GM18511 (cell line): ENCODE results near the gene WDR38.

ENCODE experiments used
- ATAC-seq: cut with Tn5 transposase; IDR thresholded peaks from one replicate; pipeline ENCODE4 v1.9.1; 2021; ENCODE audit warnings: mild to moderate bottlenecking, moderate library complexity; ENCODE audit not compliant: unreplicated experiment

Gene WDR38

DNA sequence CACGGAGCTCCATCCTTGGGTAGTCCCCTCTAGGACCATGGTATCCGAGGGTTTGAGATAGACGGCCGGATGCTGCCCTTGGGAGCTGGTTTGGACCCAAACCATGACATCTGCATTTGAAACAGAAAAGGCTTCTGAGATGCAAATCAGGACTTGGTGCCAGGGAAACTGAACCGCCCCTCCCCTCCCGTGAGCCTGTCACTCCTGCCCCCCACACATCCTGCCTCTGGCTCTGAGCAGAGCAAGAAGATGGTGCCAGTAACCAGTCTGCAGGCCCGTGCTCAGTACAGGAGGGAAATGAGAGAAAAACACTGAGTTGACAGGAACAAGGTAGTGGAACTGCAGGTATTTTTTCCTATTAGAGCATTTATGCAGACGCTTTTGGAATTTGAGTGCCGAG lies 27.2 kb downstream of the WDR38 start:
- ATAC-seq, result no peak

DNA sequence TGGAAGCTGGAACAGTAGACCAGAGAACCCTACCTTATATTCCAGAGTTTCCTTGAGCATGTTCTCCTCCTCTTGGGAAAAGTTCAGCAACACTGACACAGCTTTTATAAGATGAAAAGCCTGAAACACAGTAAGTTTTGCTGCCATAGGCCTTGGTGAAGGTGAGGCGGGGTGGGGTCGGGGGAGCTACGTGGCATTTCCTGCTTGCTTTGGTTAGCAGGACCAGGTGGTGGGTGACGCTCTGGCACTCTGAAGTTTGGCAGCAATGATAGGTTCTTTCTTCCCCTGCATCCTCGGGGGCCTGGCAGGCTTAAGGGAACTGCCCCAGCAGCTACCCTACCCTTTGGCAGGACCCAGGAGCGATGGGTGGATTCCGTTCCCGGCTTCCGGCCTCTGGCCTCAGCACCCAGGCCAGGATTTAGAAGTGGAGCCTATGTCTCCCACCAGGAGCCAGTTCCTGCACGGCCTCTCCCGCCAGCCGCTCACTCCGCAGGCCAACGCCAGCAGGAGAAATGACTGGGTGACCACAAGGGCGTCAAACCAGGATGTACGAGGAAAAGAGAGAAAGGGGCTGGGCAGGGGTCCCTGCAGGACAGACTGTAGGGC lies 28.0 kb downstream of the WDR38 start:
- ATAC-seq, result no peak

DNA sequence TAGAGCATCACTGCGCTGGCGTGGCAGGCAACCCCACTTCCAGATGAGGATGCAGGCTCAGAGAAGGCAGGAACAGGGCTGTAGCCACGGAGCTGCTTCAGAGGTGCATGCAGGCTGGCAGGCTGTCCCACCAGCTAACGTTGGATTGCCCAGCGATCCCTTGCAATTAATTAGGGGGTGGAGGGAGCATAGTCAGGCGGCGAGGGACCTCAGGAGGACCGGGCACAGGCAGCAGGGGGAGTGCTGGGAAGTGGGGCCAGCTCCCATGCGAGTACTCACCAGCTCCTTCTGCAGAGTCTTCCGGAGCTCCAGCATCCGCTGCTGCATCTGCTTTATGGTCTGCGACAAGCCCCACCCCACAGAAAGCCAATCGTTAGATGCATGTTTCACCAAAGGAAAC lies 29.0 kb downstream of the WDR38 start:
- no peak for ATAC-seq

DNA sequence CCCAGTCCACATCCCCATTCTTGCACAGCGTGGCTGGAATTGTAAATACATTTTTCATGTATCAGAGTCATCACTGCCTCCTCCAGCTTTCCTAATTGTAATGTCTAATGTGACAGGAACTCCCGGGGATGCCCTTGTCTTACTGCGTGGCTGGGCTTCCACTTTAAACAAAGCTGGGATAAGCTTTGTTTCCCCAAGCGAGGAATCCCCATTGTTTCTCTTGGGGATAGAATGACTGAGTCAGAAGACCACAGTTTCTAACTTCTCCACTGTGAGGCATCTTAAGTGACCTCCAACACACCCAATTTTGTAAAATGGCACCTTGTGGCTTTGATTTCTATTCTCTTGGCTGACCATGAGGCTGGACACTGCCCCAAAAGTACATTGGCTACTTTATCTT lies 31.1 kb downstream of the WDR38 start:
- ATAC-seq, result no peak

DNA sequence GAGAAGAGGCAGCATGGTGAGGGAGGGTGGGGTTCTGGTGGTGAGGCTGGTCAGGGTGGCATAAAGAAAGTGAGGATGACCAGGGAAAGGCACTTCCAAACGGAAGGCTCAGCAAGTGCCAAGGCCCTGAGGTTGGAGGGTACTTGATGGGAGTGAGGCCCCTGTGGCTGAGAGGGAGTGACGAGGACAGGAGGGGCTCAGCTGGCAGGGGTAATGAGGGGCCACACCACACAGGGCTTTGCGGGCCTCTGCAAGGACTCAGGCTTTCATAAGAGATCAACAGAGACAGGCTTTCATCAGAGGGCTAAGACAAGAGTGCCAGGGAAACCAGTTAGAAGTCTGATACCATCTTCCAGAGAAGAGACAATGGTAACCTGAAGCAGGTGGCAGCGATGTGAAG lies 32.3 kb downstream of the WDR38 start:
- ATAC-seq, result no peak

DNA sequence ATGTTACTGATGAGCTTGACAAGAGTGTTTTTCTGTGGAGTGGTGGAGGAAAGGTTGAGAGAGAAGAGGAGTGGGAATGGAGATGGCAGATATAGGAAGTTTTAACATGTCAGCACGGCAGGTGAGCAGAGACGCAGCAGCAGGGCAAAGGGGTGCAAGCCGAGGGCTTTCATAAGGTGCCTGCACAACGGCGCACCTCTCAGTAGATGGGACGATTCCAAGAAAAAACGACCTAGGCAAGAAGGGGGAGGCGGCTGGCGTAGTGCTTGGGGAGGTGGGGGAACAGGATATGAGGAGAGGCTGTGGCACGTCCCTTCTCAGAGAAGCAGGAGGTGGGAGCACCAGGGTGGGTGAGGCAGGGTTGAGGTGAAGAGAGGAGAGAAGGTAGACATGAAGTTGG lies 33.2 kb downstream of the WDR38 start:
- no peak for ATAC-seq

DNA sequence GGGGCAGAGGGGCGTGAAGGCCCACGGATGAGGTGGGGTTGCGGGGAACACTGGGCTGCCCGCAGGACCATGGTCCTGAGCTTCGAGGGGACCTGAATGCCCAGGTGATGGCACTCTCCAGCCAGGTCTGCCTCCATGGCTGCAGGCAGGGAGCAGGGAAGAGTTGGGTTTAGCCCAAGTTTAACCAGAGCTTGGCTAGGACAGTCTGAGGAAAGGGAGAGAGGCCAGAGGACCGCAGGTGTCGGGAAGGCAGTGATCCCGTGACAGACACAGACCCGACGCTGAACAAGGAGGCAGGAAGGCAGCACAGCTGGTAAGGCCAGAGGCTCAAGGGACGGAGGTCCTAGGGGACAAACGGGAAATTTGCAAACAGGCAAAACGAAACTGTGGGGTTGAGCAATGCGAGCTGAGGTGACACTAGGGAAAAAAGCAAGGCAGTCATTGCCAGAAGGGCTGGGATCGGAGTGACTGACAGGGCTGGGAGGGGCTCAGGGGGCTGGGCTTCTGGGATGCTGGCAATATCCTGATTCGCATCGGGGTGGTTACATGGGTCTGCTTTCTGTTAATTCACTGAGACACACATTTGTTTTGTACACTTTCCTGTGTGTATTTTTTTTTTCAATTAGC lies 33.7 kb downstream of the WDR38 start:
- no peak for ATAC-seq

DNA sequence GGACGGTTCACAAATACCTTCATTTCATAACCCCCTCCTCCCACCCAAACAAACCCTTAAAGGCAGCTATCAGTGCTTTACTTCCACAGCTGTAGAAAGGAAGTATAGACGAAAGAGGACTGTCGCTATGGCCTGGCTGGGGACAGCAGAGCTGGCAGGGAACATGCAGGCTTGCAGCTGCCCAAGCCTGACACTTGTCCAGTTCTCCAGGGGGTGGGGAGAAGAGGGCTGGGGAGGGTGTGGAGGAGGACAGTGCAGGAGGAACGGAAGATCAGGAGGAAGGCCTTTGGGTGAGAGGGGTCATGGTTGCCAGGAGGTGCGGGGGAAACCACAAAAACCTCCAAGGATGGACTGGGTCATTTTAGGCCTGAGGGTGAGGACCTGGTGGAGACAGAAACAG lies 34.6 kb downstream of the WDR38 start:
- no peak for ATAC-seq

DNA sequence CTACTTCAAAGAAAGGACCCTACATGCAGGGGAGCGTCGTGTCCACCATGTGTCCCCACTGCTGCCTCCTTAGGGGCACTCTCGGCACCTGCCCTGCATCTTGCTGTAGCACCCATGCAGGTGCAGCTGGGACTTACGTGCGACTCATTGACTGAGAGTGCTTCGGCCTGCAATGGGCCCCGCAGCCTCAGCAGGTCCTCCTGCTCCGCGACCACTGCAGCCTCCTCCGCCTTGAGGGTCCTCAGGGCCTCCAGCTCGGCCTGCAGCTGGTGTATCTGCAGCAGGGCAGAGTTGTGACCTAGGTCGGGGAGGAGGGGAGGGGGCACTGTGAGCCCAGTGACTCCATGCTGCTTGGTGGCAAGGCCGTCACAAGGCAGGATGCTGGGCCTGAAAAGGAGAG lies 35.7 kb downstream of the WDR38 start:
- no peak for ATAC-seq

DNA sequence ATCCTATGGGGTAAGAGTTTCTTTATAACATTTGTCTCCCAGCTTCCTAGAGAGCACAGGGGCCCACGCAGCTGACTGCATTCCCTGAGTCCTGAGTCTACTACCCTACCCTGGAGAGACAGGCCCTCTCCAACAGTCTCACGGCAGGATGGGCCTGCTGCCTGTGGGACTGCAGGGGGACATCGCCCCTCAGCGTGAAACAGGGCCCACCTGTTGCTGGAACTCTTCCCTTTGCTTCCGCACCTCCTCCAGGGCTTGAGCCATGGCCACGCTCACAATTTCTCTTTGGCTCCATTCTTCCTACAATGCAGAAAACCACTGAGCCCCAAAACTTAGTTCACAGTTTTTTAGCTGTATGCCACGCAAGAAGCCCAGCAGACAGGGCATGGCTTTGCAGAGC lies 36.9 kb downstream of the WDR38 start:
- ATAC-seq, result no peak

DNA sequence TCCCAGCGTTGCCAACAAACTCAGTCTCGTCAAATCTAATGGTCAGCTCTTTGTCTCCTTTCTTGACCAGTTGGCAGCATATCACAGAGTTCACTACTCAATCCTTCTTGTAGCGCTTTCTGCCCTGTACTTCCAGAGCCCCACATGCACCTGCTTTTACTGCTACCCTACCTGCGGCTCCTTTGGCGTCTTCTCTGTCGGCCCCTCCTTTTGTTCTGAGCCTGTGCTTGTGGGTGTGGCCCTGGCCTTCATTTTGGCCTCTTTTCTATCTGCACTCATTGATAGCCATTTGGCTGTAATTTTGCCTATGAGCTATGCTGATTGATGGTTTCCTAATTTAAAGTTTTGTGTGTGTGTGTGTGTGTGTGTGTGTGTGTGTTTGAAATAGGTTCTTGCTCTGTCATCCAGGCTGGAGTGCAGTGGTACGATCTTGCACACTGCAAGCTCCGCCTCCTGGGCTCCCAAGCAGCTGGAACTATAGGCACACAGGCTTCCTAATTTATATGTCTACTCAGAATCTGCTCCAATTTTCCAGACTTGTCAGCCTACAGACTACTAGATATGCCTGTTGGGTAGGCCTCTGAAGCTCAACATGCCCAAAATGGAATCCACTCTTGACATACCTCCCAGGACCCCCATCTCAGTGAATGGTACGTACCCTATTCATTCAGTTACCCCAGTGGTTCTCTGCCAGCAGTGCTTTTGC lies 40.9 kb downstream of the WDR38 start:
- no peak for ATAC-seq

DNA sequence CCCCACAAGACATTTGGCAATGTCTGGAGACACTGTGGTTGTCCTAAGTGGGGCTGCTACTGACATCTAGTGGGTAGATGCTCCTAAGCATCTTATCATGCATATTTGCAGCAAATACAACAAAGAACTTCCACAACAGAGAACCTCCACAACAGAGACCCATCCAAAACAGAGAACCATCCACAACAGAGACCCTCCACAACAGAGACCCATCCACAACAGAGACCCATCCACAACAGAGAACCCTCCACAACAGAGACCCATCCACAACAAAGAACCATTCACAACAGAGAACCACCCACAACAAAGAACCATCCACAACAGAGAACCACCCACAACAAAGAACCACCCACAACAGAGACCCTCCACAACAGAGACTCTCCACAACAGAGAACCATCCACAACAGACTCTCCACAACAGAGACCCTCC lies 41.5 kb downstream of the WDR38 start:
- no peak for ATAC-seq

DNA sequence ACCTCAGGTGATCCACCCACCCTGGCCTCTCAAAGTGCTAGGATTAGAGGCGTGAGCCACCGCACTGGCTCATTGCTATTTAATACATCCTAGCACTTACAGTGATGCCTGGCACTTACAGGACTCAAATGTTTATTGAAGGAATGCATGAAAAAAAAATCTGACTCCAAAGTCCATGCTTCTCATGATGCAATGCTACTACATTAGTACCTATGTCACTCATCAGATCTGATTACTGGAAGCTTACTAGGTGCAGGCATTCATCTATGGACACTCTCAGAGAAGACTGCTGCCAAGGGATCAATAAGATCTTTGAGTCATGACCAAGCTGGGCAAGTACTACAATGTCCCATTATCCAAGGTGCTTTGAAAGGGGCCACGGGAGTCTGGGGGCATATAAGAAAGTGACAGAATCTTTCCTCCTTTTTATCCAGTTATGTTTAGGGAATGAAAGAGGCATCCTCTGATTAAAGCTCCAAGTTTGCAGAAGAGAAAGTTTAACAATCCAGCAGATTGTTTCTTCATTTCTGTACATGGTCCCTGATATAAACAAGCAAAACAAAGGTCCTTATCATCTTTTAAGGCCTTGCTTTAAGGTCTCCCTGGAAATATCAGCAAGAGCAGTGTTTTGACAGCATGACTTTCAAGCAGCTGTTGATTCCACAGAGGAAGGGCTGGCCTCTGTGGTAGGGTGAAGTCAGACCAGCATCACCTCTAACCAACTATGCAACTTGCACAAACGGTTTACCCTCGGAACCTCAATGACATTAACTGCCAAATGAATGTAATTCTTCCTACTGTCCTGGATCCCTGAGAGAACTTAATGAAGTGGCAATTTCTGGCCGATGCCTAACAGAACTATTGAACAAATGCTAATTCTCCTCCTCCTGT lies 44.6 kb downstream of the WDR38 start:
- ATAC-seq, result no peak

DNA sequence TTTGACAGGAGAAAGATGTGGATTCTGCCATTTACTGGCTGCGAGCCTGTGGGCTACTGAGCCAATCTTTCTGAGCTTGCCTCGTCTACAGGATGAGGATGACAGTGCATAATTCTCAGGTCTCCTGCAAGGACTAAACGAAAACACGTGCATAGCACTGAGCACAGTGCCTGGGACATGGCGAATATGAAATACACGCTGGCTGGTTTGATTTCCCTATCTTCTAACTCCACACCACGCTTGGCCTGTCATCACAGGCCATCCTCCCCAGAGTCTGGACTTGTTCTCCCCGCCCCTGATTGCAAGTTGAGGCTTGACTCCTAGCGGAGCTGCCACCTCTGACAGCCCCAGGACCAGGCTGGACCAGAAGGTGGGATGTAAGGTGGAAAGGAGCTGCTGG lies 46.6 kb downstream of the WDR38 start:
- ATAC-seq, result no peak

DNA sequence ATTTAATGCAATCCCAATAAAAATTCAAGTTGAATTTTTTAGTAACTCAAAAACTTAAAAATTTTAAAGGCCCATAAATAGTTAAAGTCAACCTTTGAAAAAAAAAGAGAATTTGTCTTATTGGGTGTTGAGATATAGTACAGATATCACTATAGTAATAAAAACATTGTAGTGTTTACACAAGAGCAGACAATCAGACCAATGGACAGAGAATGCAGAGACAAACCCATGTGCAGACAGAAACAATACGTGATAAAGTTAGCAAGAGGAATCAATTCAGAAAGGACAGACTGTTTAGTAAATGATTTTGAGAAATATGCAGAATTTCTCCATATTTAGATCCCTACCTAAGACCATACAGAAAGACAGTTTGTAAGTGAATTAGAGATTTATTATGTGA lies 53.7 kb downstream of the WDR38 start:
- no peak for ATAC-seq
